NCI-H1694 treated with DMSO at 0.1 percent for 48 hours (cell line): ENCODE data around the gene ARSA.
A peak's percentile ranks its signal among the peaks of the same experiment; 100 is the strongest.

Experiments used
- DNase-seq: peaks from one replicate; lab custom pipeline; 2025; lab: John Stamatoyannopoulos, UW

The ARSA gene

DNA sequence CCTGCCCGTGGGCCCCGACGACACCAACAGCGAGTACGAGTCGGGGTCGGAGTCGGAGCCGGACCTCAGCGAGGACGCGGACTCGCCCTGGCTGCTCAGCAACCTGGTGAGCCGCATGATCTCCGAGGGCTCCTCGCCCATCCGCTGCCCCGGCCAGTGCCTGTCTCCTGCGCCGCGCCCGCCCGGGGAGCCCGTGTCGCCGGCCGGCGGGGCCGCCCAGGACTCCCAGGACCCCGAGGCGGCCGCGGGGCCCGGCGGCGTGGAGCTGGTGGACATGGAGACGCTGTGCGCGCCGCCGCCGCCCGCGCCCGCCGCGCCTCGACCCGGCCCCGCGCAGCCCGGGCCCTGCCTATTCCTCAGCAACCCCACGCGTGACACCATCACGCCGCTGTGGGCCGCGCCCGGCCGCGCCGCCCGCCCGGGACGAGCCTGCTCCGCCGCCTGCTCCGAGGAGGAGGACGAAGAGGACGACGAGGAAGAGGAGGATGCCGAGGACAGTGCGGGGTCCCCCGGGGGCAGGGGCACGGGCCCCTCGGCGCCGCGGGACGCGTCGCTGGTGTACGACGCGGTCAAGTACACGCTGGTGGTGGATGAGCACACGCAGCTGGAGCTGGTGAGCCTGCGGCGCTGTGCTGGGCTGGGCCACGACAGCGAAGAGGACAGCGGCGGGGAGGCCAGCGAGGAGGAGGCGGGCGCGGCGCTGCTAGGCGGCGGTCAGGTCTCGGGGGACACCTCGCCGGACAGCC, 23.5 kb downstream of the ARSA start:
- DNase-seq = no peak

DNA sequence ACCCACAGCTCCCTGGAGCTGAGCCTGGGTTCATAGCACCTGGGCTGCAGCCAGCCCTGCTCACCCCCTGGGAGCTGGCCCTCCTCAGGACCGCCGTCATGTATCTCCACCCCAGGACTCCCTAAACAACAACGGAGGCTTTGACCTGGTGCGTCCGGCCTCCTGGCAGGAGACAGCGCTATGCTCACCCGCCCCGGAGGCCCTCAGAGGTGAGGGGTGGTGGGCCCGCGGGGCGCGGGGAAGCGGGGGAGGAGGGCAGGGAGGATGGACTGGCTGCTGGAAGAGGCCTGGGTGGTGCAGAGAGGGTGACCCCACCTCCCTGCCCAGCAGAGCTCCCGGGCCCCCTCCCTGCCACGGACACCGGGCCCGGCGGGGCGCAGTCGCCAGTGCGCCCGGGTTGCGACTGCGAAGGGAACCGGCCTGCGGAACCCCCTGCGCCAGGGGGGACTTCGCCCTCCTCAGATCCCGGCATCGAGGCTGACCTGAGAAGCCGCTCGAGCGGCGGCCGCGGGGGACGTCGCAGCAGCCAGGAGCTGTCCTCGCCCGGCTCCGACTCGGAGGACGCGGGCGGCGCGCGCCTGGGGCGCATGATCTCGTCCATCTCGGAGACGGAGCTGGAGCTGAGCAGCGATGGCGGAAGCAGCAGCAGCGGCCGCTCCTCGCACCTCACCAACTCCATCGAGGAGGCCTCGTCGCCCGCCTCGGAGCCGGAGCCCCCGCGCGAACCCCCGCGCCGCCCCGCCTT, 24.3 kb downstream of the ARSA start:
- DNase-seq = no peak

DNA sequence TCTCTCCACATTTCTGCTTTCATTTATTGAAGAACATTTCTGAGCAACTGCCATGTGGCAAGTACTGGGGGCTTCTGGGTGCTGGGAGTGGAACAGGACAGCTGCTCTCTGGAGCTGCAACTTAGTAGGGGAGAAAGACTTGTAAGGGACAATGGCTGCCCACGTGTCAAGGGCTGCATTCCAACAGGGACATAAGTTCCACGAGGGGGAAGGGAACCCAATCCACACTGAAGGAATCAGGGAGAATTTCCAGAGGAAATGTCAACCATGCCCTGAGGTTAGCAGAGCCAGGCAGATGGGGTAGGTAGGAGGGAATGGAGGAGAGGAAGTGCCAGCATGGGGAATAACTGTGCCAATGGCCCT, 25.6 kb downstream of the ARSA start:
- no peak for DNase-seq

DNA sequence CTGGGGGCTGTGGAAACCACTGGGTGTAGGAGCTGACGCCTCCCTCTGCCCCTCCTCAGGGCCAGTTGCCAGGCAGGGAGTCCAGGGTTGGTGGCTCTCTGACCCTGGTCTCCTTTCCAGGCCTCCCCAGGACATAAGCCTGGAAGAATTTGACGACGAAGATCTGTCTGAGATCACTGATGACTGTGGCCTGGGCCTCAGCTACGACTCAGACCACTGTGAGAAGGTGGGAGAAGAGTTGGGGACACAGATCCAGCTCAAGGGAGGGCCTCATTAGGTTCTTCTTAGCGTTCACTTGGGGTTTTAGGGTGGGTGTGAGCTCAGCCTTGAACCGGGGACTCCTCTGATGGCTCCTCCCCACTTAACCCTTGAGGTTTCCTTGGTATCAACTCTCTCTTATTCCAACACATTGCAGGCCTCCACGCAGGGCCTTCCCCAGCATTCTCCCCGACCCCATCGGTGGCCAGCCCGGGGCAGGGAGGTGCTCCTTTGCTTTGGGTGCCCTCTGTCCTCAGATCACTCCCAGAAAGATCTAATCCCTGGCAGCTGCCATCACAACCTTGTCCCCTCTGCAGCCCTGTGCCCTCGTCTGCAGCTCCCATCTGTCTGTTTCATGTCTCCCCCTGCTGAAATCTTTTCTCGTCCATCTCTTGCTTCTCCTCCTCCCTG, 26.1 kb downstream of the ARSA start:
- peak; percentile 18 for DNase-seq

DNA sequence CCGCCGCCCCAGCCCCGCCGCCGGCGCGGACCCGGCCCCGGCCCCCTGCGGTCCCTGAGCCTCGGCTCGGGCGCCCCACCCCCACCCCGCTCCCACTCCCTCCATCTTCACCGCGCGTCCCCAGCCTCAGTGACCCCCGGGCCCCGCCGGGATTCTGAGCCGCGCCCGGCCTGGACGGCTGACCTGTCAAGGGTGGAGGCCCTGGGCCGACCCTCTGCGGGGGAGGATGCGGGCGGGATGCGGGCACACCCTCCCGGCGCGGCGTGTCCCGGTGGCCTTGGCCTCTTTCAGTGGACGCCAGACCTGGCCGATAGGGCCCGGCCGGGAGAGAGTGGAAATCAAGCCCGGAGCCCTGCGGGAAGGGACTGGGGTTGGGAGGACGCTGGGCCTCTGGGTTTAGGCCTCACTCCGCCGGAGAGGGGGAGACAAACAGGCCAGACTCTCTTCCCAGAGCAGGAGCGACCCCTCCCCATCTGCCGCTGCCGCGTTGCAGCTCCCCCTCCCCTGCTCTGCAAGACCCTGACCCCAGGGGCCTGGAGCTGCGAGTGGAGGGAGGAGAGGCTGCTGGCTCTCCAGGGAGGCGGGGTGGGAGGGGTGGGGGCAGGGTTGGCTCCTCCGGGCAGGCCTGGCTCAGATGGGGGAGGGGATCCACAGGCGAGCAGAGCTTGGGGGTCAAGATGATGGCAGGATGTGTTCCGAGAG, 26.8 kb downstream of the ARSA start:
- DNase-seq = no peak

DNA sequence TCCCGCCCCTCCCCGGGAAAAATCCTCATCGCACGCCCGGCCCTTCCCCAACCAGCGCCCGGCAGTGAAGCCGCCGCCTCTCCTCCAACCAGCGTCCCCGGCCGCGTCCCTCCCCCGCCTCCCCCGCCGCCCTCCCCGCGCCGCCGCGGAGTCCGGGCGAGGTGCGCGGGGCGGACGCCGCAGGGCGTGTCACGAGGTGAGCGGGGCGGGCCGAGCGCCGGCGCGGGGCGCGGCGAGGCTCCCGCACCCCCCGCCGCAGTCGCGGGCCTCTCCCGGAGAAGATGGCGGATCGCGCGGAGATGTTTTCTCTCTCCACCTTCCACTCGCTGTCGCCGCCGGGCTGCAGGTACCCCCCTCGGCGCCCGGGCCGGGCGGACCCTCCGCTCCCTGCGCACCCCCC, 27.4 kb downstream of the ARSA start, which contains the start of gene MAPK8IP2:
Gene MAPK8IP2 (plus strand): TSS at position 256 of the 400 bp plus-strand sequence. CDS start 26 bp downstream, at position 282.
- peak; percentile 26 for DNase-seq

DNA sequence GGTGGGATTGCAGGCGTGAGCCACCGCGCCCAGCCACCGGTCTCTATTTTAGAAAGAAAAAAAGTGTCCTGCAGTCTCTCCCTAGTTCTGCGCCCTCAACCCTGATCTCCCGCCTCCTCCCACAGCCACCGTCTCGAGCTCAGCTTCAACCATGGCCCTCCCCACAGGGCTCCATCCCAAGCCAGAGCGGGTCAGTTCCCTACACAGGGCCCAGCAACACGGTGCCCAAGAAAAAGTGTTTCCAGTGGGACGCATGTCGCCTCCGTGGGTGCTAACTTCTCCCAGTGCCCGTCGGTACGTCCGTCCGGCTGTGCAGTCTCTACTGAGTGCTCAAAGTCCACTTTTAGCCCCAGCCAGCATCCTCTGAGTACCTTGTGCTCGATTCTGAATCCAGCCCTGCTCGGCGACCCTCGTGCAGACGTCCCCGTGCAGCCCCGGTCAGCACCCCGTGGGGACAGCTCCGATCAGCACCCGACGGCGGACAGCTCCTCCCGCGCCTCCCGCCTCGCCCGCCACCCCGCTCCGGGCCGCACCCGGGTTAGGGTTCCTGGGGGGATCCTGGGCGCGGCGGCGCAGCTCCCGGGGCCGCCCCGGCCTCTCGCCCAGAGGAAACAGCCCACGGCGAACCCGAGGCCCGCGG, 28.0 kb downstream of the ARSA start:
- DNase-seq = no peak

DNA sequence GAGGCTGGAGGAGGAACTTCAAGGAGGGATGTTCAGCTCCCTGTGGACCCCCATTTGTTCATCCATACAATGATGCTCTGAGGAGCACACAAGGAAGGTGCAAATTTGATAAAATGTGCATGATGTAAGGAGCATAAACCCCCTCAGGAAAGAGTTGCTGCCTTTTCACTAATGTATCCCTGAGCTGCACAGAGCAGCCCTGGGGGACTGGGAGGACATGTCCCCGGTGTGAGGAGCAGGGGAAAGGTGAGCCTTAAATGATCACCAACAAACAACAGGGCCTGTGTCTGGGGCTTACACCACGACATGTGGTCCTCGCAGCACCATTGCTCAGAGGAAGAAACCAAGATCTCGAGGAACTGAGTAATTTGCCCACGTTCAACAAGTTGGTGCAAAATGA, 30.9 kb downstream of the ARSA start:
- no peak for DNase-seq

DNA sequence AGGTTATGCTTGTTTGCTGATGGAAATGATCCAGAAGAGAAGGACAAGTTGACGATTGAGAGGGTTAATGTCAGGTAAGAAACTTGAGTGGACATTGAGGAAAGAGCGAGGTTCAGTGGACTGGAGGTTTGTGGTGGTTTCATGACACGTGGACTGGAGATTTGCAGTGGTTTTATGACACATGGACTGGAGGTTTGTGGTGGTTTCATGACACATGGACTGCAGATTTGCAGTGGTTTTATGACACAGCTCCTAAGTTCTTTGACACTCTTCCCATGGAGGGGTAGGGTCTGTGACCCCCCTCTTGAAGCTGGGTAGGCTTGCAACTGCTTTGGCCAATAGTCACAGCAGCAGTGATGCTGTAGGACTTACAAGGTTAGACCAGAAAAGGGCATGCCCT, 32.8 kb downstream of the ARSA start:
- DNase-seq = no peak

DNA sequence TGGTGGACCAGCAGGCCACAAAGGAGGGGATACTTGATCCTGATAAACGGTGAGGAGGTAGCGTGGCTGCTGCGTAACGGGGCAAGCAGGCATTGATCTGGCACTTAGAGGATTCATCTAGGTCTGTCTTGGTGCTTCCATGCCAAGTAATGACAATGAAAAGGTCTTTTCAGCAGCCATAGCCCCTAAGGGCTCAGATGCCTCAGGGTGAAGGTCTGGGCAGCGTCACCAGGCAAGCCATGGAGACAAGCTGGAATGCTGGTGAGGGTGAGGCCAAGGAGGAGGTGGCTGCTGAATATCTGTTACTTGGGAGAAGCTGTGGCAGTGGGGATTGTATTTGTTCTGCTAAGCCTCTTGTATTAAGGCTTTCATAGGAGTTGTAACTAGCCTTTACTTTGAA, 40.5 kb downstream of the ARSA start:
- no peak for DNase-seq

DNA sequence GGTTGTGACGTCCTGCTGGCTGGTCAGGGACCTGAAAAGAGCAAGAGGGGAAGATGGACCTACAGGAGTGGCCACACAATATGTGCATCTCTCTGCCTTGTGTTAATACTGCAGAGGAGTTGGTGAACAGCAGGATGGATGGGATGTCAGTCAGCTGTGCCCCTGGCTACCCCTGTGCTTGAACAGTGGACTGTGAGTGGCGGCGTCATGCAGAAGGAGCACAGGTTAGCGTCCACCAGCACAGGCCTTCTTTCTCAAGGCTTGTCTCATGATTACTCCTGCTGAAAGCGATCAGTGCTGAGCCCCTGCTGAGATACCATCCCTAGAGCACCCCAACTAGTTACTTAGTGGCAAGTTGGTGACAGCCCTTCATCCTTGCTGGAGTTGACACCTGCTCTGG, 41.5 kb downstream of the ARSA start:
- no peak for DNase-seq

DNA sequence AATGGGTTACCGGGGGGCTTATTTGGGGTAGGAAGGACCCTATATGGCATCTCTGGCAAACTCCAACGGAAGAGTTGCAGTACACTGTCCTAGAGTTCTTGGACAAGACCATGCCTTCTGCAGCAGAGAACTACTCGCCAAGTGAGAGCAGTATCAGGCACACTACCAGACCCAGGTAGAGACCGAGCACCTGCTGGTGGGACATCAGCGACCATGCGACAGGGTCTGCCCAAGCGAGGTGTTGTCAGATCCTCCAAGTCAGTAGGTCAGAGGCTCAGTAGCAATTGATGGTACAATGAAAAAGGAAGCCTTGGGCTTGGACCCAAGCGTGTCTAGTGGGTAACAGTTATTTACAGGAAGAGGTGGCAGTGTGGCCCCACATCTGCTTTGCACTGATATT, 42.2 kb downstream of the ARSA start:
- DNase-seq = no peak

DNA sequence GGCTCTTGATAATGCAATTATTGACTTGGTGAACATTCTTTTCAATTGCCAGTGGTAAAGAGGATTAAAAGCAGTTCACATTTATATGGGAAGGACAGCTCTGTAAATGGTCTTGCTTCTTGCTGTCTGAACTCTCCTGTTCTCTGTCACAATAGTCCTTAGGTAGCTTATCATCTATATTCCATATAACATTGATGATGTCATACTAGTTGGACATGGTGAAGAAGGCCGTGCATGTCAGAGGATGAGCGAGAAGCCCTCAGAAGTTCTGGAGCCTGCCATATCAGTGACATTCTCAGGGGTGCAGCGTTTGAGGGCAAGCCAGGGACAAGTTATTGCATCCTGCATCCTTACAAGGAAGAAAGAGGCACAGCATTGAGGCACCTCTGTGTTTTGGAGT, 42.7 kb downstream of the ARSA start:
- no peak for DNase-seq

DNA sequence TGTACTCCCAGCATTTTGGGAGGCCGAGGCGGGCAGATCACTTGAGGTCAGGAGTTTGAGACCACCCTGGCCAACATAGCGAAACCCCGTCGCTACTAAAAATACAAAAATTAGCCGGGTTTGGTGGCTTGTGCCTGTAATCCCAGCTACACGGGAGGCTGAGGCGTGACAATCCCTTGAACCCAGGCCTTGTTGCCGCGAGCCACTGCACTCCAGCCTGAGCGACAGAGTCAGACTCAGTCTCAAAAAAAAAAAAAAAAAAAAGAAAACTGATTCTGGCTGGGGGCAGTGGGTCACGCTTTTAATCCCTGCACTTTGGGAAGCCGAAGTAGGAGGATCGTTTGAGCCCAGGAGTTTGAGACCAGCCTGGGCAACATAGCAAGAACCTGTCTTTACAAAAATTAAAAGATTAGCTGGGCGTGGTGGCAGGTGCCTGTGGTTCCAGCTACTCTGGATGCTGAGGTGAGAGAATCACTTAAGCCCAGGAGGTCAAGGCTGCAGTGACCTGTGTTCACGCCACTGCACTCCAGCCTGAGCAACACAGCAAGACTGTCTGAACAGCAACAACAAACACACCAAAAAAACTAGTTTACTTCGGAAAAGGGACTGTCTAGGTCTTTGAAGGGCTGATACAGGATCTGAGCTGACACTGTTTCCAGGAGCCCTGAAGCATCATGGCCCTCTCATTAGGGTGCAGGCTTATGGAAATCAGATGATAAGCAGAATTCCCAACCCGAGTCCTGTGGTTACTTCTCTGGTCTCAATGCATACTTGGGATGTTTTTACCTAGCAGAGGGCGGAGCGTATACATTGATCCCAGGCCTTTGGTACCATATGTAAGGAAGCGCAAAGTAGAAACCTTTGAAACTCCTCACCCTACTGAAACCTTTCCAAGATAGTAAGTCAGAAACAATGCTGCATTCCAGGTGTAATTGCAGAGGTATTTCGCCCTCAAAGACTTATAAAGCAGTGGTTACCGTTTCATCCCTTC, 43.6 kb downstream of the ARSA start:
- DNase-seq = no peak

DNA sequence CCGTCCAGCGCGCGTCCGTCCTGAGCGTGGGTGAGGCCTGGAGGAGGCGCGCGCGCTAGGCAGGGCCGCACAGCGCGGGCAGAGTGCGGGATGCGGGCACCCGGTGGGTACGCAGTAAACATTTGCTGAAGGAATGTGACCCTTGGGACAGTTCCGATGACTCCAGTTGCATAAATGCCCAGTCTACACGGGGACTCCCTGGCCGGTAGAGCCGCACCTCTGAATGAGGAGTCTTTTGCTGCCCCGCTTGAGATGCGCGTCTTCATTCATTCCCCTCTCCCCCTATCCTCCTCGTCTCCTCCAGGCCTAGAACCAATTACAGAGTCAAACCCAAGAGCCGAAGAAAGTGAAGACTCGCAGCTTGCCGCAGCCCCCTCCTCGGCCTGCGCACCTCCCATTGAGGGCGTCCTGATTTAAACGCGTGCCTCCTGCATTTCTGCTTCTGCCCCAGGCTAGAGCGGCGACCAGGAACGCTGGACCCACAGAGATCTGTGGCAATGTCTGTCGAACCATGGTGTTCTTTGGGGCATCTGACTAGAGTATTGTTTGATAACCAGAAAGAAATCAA, 44.6 kb downstream of the ARSA start:
- no peak for DNase-seq

DNA sequence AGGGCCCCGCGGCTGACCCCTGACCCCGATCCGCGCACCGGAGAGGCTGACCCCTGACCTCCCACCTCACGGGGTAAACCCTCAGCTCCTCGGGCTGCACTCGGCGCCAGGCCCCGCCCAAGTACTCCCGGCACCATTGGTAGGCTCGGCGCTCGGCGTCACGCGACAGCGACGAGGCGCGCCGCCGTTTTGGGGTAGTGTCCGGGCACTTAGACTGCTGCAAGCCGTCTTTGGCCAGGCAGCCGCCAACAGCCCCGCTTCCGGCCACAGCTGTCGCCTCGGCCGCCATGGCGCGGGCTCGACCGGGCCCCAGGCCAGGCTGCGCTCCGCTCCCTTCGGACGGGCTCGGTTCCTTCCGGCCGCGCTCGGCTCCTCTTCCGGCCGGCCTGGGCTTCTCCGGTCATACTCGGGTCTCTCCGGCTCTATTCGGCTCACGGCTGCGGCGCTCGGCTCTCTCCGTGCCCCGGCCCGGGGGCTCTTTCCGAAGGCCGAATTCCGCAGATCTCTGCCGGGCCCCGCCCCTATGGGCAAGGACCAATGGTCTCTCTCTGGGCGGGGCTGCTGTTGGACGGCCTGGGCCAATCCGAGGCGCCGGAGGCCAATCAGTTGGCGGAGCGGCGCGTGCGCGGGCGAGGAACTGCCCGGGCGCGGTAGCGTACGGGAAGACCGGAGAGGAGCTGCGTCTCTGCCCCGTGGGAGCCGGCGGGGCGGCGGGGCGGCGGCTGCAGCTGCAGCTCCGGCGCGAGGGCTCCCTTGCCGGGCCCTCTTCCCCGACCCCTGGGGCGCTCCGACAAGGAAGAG, 45.3 kb downstream of the ARSA start, which contains the start of gene CHKB:
Gene CHKB (minus strand): TSS at position 357 of the 801 bp plus-strand sequence. CDS start 68 bp downstream, at position 289.
- peak; percentile 98 for DNase-seq

DNA sequence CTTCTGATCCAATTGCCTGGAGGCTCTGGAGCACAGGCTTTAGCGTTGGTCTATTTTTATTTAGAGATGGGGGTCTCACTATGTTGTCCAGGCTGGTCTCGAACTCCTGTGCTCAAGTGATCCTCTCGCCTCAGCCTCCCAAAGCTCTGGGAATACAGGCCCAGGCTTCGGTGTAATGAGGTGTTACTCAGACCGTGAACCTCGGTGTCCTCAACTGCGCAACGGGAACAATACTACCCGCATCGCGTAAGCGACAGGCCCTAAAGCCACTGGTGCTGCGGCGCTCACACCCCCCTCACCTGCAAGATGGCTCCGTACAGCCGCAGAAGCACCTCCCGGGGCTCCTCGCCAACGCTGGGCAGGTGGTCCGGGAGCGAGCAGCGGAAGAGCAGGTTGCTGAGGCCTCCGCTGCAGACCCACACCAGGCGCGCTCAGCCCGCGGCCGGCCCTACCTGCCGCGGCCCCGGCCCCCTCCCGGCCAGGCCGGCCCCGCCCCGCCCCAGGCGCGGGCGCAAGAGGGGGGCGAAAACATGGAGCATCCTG, 45.9 kb downstream of the ARSA start:
- peak; percentile 3 for DNase-seq

DNA sequence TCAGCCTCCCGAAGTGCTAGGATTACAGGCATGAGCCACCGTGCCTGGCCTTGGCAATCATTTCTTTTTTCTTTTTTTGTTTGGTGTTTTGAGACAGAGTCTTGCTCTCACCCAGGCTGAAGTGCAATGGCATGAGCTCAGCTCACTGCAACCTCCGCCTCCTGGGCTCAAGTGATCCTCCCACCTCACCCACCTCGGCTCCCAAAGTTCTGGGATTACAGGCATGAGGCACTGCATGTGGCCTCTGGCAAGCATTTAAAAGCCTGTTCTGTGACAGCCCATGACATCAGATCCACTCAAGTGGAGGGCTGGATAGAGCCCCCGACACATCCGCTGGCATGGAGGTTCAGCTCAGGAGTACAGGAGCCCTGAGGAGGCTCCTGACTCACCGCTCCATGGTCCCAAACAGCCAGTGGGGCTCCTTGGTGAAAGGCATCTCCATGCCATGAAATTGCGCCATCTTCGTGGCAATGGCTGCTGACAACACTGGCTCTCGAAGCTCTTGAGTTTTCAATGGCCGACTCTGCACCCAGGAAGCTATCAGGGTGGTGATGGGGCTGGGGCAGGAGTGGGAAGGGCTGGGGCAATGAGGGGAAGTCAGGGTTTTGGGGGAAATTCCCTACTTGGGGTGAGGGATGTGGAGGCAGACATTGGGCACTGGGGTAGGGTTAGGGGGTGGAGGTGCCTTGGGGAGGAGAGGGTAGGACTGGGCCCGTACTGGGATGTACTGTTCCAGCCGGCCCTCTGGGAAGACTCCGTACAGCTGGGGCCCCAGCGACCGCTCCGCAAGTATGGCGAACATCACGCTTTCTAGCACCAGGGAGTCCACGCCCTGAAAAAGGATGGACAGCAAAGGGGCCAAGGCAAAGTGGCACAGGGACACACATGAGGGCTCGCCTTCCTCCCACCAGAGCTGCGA, 46.7 kb downstream of the ARSA start:
- no peak for DNase-seq
